Measurements from ENCODE around the gene LDB1. TPM values are rescaled to one million over a fixed set of nuclear protein-coding genes. Genes with fewer than 3 reads are reported as not detected.

LDB1 gene
- total and polyA plus RNA-seq, 2 donors (not counting 3 experiments of a cell fraction or from before 2014, with no cell fraction given): 65.7 to 137 TPM

DNA sequence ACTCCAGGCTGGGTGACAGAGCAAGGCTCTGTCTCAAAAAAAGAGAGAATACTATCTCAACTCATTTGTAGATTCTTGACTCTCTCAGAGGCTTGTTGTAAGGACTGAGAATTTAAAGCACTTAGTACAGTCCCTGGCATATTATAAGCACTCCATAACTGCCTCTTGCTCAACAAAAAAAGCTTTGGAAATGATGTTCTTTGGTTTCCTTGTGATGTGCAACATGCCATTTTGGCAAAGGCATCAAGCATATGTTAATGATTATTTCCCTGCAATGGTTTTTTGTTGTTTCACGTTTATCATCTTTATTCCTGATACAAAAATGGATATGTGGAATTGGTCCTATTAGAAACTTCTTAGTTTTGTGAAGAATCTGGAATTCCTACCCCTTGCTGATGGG lies 47.7 kb upstream of the LDB1 start:
- intact Hi-C loops (cut with micrococcal nuclease): loop anchor here (10.0 kb wide), 1 partner anchor 417 kb away; no protein-coding TSS in a partner anchor
- dilution Hi-C loops (cut with MboI; ENCODE audit: extremely low pct_ligation_motif_present, low sequenced_read_pairs): no loop called here
- Histone ChIP-seq H3K4me3 (replicated peaks in 1 of 3; ENCODE audit: insufficient read depth in 1 of 3, low read depth in 1 of 3, low read length in 3 of 3) (no peak overlapping the region), H3K4me1 (ENCODE audit: control insufficient read depth, extremely low read depth, insufficient read depth, low read length) (no peaks in the 10 kb centered on the region), H3K9me3 (replicated peaks; ENCODE audit: control insufficient read depth, insufficient read depth, low read length) (no peaks in the 10 kb centered on the region), H3K79me2 (ENCODE audit: control insufficient read depth, insufficient read depth, low read length) (no peaks in the 10 kb centered on the region), H4K20me1 (replicated peaks; ENCODE audit: control insufficient read depth, extremely low read depth, insufficient read depth, low read length) (no peaks in the 10 kb centered on the region), H2AFZ (ENCODE audit: low read depth, low read length) (no peak overlapping the region), H3K36me3 (ENCODE audit: control insufficient read depth in 2 of 2, extremely low read depth in 1 of 2, insufficient read depth in 2 of 2, low read length in 2 of 2) (peaks cover 3 to 7% of the 10 kb centered on the region in 2 experiments), H3K9ac (replicated peaks; ENCODE audit: extremely low read depth, insufficient read depth, low read length) (no peak overlapping the region), H3K9me1 (replicated peaks; ENCODE audit: control insufficient read depth, extremely low read depth, insufficient read depth, low read length) (no peaks in the 10 kb centered on the region), H3K27ac (ENCODE audit: insufficient read depth, low read depth, low read length) (no peak overlapping the region), H3K4me2 (ENCODE audit: insufficient read depth, low read length) (no peak overlapping the region), H3K27me3 (ENCODE audit: control insufficient read depth in 2 of 2, insufficient read depth in 2 of 2, low read length in 2 of 2) (no peaks in the 10 kb centered on the region)
- FAIRE-seq (no peak), DNase-seq (ENCODE audit: low read depth, low spot score) (no peak)
- TF ChIP-seq EZH2 (IDR thresholded peaks at IDR 0.05; ENCODE audit: borderline replicate concordance, low read depth, low read length, severe bottlenecking) (no peak), POLR2AphosphoS5 (IDR thresholded peaks at IDR 0.05; ENCODE audit: insufficient read depth, low read depth, low read length) (no peak), POLR2A (IDR thresholded peaks at IDR 0.05; ENCODE audit: low read depth, low read length) (no peak), FOS (IDR thresholded peaks at IDR 0.05; ENCODE audit: borderline replicate concordance, insufficient read depth, low read length) (no peak), GATA2 (IDR thresholded peaks at IDR 0.05; ENCODE audit: insufficient read depth, insufficient read length, low read depth, low read length) (no peak)
- TF ChIP-seq, protein P1, sequence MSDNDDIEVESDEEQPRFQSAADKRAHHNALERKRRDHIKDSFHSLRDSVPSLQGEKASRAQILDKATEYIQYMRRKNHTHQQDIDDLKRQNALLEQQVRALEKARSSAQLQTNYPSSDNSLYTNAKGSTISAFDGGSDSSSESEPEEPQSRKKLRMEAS (IDR thresholded peaks at IDR 0.05; ENCODE audit: insufficient read depth, insufficient read length): no peak
- CTCF ChIA-PET: interaction anchor here (0.8 to 4.8 kb wide), 10 partner anchors 63 to 311 kb away, joined by 3 to 103 read pairs (median 31); partner anchors contain the start of genes FBXL15 and NFKB2
- BruUV-seq (replicated peaks): no TSS peak
- POLR2A ChIA-PET: no interaction called here

DNA sequence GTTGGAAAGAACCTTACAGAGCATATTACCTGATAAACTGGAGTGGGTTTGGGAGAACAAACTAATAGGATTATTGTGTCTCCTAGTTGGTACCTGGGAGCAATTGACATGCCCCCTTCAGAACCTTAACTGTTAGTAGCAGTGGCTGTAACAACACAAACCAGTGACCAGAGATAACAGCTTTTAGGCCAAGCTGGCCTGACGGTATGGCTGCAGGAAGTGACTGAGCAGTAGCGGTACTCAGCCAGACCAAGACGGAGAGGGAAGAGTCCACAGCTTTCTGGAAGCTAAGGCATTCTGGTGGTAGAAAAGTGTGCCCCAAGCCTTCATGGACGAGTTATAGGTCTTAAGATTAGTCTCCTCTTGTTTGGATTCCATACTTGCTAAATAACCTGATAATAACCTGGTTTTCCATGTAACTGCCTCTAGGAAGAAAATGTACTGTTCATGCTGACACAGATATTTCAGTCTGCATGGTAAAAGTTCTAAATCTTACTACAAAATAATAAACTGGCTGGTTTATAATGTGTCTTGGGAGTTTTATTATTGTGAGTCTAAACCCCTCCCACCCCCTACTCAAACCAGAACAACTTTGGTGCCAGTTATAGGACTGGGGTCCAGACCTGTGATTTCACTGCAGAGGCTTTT lies 43.3 kb upstream of the LDB1 start:
- H3K9ac ChIP-seq (replicated peaks; ENCODE audit: extremely low read depth, insufficient read depth, low read length): no peak overlapping the region
- BruUV-seq (replicated peaks): TSS peak; percentile 21
- DNase-seq (ENCODE audit: low read depth, low spot score): no peak
- no peaks in the 10 kb centered on the region for H3K9me3 ChIP-seq (replicated peaks; ENCODE audit: control insufficient read depth, insufficient read depth, low read length)
- no peaks in the 10 kb centered on the region for H4K20me1 ChIP-seq (replicated peaks; ENCODE audit: control insufficient read depth, extremely low read depth, insufficient read depth, low read length)
- no peak overlapping the region for H3K27ac ChIP-seq (ENCODE audit: insufficient read depth, low read depth, low read length)
- H3K4me2 ChIP-seq (ENCODE audit: insufficient read depth, low read length): no peak overlapping the region
- no peak for TF ChIP-seq JUN (IDR thresholded peaks at IDR 0.05; ENCODE audit: borderline replicate concordance, insufficient read depth, insufficient read length, low read depth)
- TF ChIP-seq POLR2AphosphoS5 (IDR thresholded peaks at IDR 0.05; ENCODE audit: insufficient read depth, low read depth, low read length): no peak
- TF ChIP-seq GATA2 (IDR thresholded peaks at IDR 0.05; ENCODE audit: insufficient read depth, insufficient read length, low read depth, low read length): no peak
- TF ChIP-seq EZH2 (IDR thresholded peaks at IDR 0.05; ENCODE audit: borderline replicate concordance, low read depth, low read length, severe bottlenecking): no peak
- POLR2A ChIA-PET: no interaction called here
- H3K79me2 ChIP-seq (ENCODE audit: control insufficient read depth, insufficient read depth, low read length): no peaks in the 10 kb centered on the region
- no peaks in the 10 kb centered on the region for H3K9me1 ChIP-seq (replicated peaks; ENCODE audit: control insufficient read depth, extremely low read depth, insufficient read depth, low read length)
- H3K4me1 ChIP-seq (ENCODE audit: control insufficient read depth, extremely low read depth, insufficient read depth, low read length): no peaks in the 10 kb centered on the region
- H3K27me3 ChIP-seq (ENCODE audit: control insufficient read depth in 2 of 2, insufficient read depth in 2 of 2, low read length in 2 of 2): no peaks in the 10 kb centered on the region
- CTCF ChIA-PET: no interaction called here
- H3K36me3 ChIP-seq (ENCODE audit: control insufficient read depth in 2 of 2, extremely low read depth in 1 of 2, insufficient read depth in 2 of 2, low read length in 2 of 2): peaks cover 32 to 34% of the 10 kb centered on the region in 2 experiments
- intact Hi-C loops (cut with micrococcal nuclease) (loop anchor here (10.0 kb wide), 1 partner anchor 421 kb away; no protein-coding TSS in a partner anchor), dilution Hi-C loops (cut with MboI; ENCODE audit: extremely low pct_ligation_motif_present, low sequenced_read_pairs) (no loop called here)
- no peak overlapping the region for H3K4me3 ChIP-seq (replicated peaks in 1 of 3; ENCODE audit: insufficient read depth in 1 of 3, low read depth in 1 of 3, low read length in 3 of 3)
- no peak overlapping the region for H2AFZ ChIP-seq (ENCODE audit: low read depth, low read length)
- no peak for FAIRE-seq

Data from endothelial cell of umbilical vein (primary cell).